ENCODE results near the gene PLLP.

- TF ChIP-seq OSR1 (CRISPR knock-in tag; IDR thresholded peaks at IDR 0.05) (no peak), PATZ1 (CRISPR knock-in tag; IDR thresholded peaks at IDR 0.05; ENCODE audit: borderline replicate concordance) (no peak), PPARA (CRISPR knock-in tag; IDR thresholded peaks at IDR 0.05; ENCODE audit: borderline replicate concordance) (no peak), BACH2 (CRISPR knock-in tag; IDR thresholded peaks at IDR 0.05; ENCODE audit: borderline replicate concordance) (no peak), TCF4 (CRISPR knock-in tag; IDR thresholded peaks at IDR 0.05; ENCODE audit: borderline replicate concordance) (no peak), ZNF8 (CRISPR knock-in tag; IDR thresholded peaks at IDR 0.05) (no peak), ZNF565 (CRISPR knock-in tag; conservative IDR thresholded peaks at IDR 0.05; ENCODE audit: low read depth) (no peak), RARB (CRISPR knock-in tag; IDR thresholded peaks at IDR 0.05) (no peak), ZC3H10 (CRISPR knock-in tag; IDR thresholded peaks at IDR 0.05) (no peak), ZFP30 (CRISPR knock-in tag; IDR thresholded peaks at IDR 0.05) (no peak), POU6F1 (CRISPR knock-in tag; IDR thresholded peaks at IDR 0.05; ENCODE audit: borderline replicate concordance, low read depth) (no peak)
Observed at GRCh38 chr16:57316390-57317017, 32.0 kb upstream of the PLLP start.

Data from SK-N-SH treated with all-trans-retinoic acid at 6 μM for 48 hours (cell line).